Measurements from ENCODE around the gene ATP7B. TPM values are rescaled to one million over a fixed set of nuclear protein-coding genes. Genes with fewer than 3 reads are reported as not detected.
A peak's percentile ranks its signal among the peaks of the same experiment; 100 is the strongest.
"Not testable (repeated sequence)": the region's sequence is repeated elsewhere in the genome, so short reads cannot be mapped to it uniquely, and the experiment has no call there.

The ATP7B gene
- total RNA-seq, 1 donor from 2014 or later: 137 TPM

DNA sequence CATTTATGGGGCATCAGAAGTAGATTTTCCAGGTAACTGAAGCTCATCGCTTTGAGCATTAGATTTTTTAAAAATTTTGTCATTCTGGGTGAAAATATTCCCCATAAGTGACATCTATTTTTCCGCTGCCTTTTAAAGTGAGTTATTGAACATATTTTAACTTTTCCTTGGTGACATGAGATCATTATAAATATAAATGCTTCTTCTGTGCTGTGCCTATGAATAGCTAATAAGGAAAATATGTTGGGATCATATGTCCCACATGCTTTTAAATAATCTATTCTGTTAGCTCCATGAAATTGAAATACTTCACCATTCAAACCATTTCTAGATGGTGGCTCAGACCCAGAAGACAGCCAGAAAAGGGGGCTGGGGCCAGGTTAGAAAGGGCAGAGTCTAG is 14.1 kb downstream of the ATP7B start:
- H3K4me1 Mint-ChIP-seq: peaks cover 78% of the 10 kb centered on the region
- no peaks in the 10 kb centered on the region for H3K27me3 Mint-ChIP-seq (ENCODE audit: low read depth)
- DNase-seq (ENCODE audit: low spot score in 2 of 2, unreplicated experiment in 2 of 2): no peak

DNA sequence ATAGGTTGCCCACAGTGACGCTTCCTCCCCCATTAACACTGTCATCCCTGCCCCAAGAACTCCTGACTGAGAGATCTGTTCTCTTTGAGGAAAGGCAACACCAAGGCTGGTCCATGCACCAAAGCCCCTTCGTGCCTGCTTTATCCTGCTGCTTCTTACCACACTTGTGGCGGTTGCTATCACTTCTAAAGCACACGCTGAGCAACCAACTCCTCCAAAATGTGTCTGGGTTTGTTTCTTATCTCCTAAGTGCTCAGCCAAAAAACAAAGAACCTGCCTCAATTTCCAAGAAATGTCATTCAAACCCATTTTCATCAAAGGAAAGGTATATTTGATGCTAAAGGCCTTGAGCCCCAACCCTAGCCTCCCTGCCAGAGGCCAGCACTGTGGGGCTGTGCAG is 14.6 kb downstream of the ATP7B start:
- Mint-ChIP-seq H3K4me3 (no peak overlapping the region), H3K9me3 (no peaks in the 10 kb centered on the region), H3K4me1 (peaks cover 75% of the 10 kb centered on the region), H3K36me3 (no peaks in the 10 kb centered on the region), H3K27me3 (ENCODE audit: low read depth) (no peaks in the 10 kb centered on the region), H3K27ac (no peak overlapping the region)
- DNase-seq (ENCODE audit: low spot score in 2 of 2, unreplicated experiment in 2 of 2): no peak
- TF ChIP-seq, protein P1, sequence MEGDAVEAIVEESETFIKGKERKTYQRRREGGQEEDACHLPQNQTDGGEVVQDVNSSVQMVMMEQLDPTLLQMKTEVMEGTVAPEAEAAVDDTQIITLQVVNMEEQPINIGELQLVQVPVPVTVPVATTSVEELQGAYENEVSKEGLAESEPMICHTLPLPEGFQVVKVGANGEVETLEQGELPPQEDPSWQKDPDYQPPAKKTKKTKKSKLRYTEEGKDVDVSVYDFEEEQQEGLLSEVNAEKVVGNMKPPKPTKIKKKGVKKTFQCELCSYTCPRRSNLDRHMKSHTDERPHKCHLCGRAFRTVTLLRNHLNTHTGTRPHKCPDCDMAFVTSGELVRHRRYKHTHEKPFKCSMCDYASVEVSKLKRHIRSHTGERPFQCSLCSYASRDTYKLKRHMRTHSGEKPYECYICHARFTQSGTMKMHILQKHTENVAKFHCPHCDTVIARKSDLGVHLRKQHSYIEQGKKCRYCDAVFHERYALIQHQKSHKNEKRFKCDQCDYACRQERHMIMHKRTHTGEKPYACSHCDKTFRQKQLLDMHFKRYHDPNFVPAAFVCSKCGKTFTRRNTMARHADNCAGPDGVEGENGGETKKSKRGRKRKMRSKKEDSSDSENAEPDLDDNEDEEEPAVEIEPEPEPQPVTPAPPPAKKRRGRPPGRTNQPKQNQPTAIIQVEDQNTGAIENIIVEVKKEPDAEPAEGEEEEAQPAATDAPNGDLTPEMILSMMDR (IDR thresholded peaks at IDR 0.05; ENCODE audit: unreplicated experiment): no peak

More for the DNA sequence above, 14.1 kb downstream of the ATP7B start:
- TF ChIP-seq, protein P1 (IDR thresholded peaks at IDR 0.05; ENCODE audit: unreplicated experiment): no peak
- Mint-ChIP-seq H3K9me3 (no peaks in the 10 kb centered on the region), H3K4me3 (no peak overlapping the region), H3K36me3 (no peaks in the 10 kb centered on the region), H3K27ac (peak overlapping the region; percentile 93)

DNA sequence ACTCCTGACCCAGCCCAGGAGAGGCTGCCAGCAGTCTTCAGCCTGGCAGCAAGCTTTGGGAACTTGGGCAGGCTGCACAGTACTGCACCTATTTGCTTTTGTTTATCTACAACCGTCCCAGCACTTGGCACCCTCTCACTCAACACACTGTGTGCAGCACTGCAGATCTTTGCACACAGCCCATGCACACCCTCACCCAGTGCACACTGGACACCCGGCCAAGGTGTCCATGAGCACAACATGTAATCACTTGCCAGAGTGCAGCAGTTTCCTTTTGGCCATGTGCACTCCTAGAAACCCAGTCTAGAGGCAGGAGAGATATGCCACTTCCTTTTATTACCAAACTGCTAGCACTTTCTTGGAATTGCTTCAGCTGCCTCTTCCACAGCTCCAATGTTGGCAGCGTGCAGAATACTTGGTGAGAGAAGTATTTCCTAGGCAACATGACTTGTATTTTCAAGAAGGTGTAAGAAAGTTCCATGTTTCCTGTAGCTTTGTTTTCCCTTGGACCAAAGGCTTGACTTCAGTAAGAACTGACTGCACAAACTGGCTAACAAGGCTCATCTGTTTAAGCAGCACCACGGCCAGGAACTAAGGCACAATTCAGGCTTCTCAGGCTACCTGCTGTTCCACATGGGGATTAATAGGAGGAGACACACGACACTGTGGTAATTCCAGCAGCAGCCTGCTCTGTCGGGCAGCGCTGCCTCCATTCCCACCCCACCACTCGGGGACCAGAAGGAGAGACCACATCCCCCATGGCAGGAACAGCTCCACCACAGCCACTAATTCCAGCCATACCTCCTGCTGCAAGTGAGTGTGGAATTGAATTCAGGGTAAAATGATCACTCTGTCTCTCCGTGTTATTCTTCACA is 15.3 kb downstream of the ATP7B start:
- H3K27ac Mint-ChIP-seq: no peak overlapping the region
- H3K27me3 Mint-ChIP-seq (ENCODE audit: low read depth): no peaks in the 10 kb centered on the region
- H3K36me3 Mint-ChIP-seq: no peaks in the 10 kb centered on the region
- H3K4me1 Mint-ChIP-seq: peaks cover 68% of the 10 kb centered on the region
- TF ChIP-seq, protein P1 (IDR thresholded peaks at IDR 0.05; ENCODE audit: unreplicated experiment): no peak
- no peaks in the 10 kb centered on the region for H3K9me3 Mint-ChIP-seq
- H3K4me3 Mint-ChIP-seq: no peak overlapping the region
- DNase-seq (ENCODE audit: low spot score in 2 of 2, unreplicated experiment in 2 of 2): no peak

DNA sequence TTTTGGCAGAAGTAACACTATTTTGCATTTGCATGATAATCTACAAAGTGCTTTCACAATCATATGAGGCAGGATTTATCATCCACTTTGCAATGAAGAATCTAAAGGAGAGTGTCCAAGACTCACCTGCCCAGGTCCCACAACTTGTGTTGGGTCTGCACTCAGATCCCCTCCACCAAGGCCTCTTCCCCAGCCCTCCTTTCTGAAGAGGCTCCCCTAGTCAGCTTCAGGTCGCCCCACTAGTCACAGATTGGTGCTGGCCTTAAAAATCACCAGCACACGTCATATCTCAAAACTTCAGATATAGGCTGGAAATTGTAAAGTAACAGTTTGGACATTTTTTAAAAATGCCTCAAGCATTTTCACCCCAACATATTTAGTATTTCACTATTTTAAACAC is 17.5 kb downstream of the ATP7B start:
- Mint-ChIP-seq H3K27ac (peak overlapping the region; percentile 26), H3K4me3 (no peak overlapping the region), H3K27me3 (ENCODE audit: low read depth) (no peaks in the 10 kb centered on the region), H3K9me3 (no peaks in the 10 kb centered on the region), H3K36me3 (peaks cover 4% of the 10 kb centered on the region), H3K4me1 (peaks cover 49% of the 10 kb centered on the region)
- TF ChIP-seq, protein P1 (IDR thresholded peaks at IDR 0.05; ENCODE audit: unreplicated experiment): no peak
- DNase-seq (ENCODE audit: low spot score in 2 of 2, unreplicated experiment in 2 of 2): no peak

DNA sequence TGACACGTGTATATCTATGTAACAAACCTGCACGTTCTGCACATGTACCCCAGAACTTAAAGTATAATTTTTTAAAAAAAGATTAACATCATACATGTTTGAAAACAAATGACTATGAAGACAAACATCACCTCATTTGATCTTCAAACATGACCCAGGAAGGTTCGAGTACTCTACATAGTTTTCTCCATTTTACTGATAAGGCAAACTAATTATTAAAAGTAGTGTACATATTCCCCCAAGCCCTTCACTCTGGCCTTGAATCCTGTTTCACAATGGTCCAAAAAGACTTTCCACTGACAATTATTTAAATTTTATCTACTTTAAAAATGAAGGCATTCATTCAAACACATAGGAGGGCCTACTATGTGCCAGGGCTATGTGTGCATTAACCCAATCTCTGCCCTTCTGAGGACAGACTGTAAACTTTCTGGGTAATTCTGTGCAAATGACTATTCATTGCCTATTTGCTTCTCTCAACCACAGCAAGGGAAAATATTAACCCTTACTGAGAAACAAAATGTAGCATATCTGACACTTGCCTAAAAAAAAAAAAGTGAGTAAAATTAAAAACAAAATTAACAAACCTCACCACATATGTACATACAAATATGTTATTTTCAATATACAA is 22.1 kb downstream of the ATP7B start:
- H3K27me3 Mint-ChIP-seq (ENCODE audit: low read depth): no peaks in the 10 kb centered on the region
- H3K27ac Mint-ChIP-seq: no peak overlapping the region
- H3K36me3 Mint-ChIP-seq: peaks cover 41% of the 10 kb centered on the region
- TF ChIP-seq, protein P1 (IDR thresholded peaks at IDR 0.05; ENCODE audit: unreplicated experiment): no peak
- DNase-seq (ENCODE audit: low spot score in 2 of 2, unreplicated experiment in 2 of 2): no peak
- H3K4me1 Mint-ChIP-seq: peaks cover 9% of the 10 kb centered on the region
- peaks cover 37% of the 10 kb centered on the region for H3K9me3 Mint-ChIP-seq
- no peak overlapping the region for H3K4me3 Mint-ChIP-seq

DNA sequence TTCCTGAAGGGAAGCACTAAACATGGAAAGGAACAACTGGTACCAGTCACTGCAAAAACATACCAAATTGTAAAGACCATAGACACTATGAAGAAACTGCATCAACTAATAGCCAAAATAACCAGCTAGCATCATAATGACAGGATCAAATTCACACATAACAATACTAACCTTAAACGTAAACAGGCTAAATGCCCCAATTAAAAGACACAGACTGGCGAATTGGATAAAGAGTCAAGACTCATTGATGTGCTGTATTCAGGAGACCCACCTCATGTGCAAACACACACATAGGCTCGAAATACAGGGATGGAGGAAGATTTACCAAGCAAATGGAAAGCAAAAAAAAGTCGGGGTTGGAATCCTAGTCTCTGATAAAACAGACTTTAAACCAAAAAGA is 26.3 kb downstream of the ATP7B start:
- peaks cover 44% of the 10 kb centered on the region for H3K36me3 Mint-ChIP-seq
- peaks cover 26% of the 10 kb centered on the region for H3K4me1 Mint-ChIP-seq
- H3K27ac Mint-ChIP-seq; H3K4me3 Mint-ChIP-seq; DNase-seq (ENCODE audit: low spot score in 2 of 2, unreplicated experiment in 2 of 2); H3K27me3 Mint-ChIP-seq (ENCODE audit: low read depth): not testable (repeated sequence)
- H3K9me3 Mint-ChIP-seq: peaks cover 43% of the 10 kb centered on the region

DNA sequence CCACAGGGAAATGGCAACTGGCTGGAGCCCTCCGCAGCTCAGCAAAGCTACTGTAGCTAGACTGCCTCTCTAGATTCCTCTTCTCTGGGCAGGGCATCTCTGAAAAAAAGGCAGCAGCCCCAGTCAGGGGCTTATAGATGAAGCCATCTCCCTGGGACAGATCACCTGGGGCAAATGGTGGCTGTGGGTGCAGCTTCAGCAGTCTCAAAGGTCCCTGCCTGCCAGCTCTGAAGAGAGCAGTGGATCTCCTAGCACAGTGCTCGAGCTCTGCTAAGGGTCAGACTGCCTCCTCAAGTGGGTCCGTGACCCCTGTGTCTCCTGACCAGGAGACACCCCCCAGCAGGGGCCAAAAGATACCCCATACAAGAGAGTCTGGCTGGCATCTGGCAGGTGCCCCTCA is 28.0 kb downstream of the ATP7B start:
- Mint-ChIP-seq H3K4me1 (peaks cover 34% of the 10 kb centered on the region), H3K9me3 (peaks cover 43% of the 10 kb centered on the region), H3K36me3 (peaks cover 42% of the 10 kb centered on the region), H3K27ac (peak overlapping the region; percentile 17)
- not testable (repeated sequence) for H3K27me3 Mint-ChIP-seq (ENCODE audit: low read depth); H3K4me3 Mint-ChIP-seq; DNase-seq (ENCODE audit: low spot score in 2 of 2, unreplicated experiment in 2 of 2)
